ENCODE measurements around the gene CADPS2.

CADPS2 gene

GRCh38 chr7:122752583-122752982 is 133.7 kb downstream of the CADPS2 start:
- no peaks in the 10 kb centered on the region for H3K27me3 ChIP-seq (ENCODE audit: insufficient read depth, low read length, poor library complexity, severe bottlenecking)

GRCh38 chr7:122750389-122750788 is 135.9 kb downstream of the CADPS2 start:
- Histone ChIP-seq H3K9ac (ENCODE audit: low read depth, low read length, poor library complexity, severe bottlenecking) (no peak overlapping the region), H3K27me3 (ENCODE audit: insufficient read depth, low read length, poor library complexity, severe bottlenecking) (no peaks in the 10 kb centered on the region), H3F3A (ENCODE audit: low read depth) (no peaks in the 10 kb centered on the region), H2AFZ (ENCODE audit: low read length) (no peak overlapping the region), H3K9me2 (replicated peaks; ENCODE audit: low read depth, low read length) (no peaks in the 10 kb centered on the region), H3K4me3 (ENCODE audit: low read length, poor library complexity, severe bottlenecking) (no peak overlapping the region), H3K9me3 (ENCODE audit: insufficient read depth, low read depth, low read length) (no peaks in the 10 kb centered on the region), H4K20me1 (ENCODE audit: insufficient read depth, low read length, poor library complexity, severe bottlenecking) (no peaks in the 10 kb centered on the region), H3K4me2 (ENCODE audit: low read depth, low read length, poor library complexity, severe bottlenecking) (no peak overlapping the region), H3K4me1 (ENCODE audit: insufficient read depth, low read length, poor library complexity, severe bottlenecking) (no peaks in the 10 kb centered on the region), H3K36me3 (ENCODE audit: insufficient read depth, low read length) (no peaks in the 10 kb centered on the region), H3K79me2 (ENCODE audit: insufficient read depth, low read length) (no peaks in the 10 kb centered on the region)
- TF ChIP-seq CTCF (conservative IDR thresholded peaks at IDR 0.05; ENCODE audit: low read length): no peak
- no peak for TF ChIP-seq EZH2phosphoT487 (IDR thresholded peaks at IDR 0.05; ENCODE audit: borderline replicate concordance)

More at GRCh38 chr7:122752583-122752982, 133.7 kb downstream of the CADPS2 start:
- no peaks in the 10 kb centered on the region for H3K36me3 ChIP-seq (ENCODE audit: insufficient read depth, low read length)
- H3K79me2 ChIP-seq (ENCODE audit: insufficient read depth, low read length): no peaks in the 10 kb centered on the region
- H4K20me1 ChIP-seq (ENCODE audit: insufficient read depth, low read length, poor library complexity, severe bottlenecking): no peaks in the 10 kb centered on the region
- no peaks in the 10 kb centered on the region for H3K9me2 ChIP-seq (replicated peaks; ENCODE audit: low read depth, low read length)
- no peak overlapping the region for H3K9ac ChIP-seq (ENCODE audit: low read depth, low read length, poor library complexity, severe bottlenecking)
- H2AFZ ChIP-seq (ENCODE audit: low read length): no peak overlapping the region
- H3K4me1 ChIP-seq (ENCODE audit: insufficient read depth, low read length, poor library complexity, severe bottlenecking): no peaks in the 10 kb centered on the region
- TF ChIP-seq CTCF (conservative IDR thresholded peaks at IDR 0.05; ENCODE audit: low read length): no peak
- no peak for TF ChIP-seq EZH2phosphoT487 (IDR thresholded peaks at IDR 0.05; ENCODE audit: borderline replicate concordance)
- no peaks in the 10 kb centered on the region for H3K9me3 ChIP-seq (ENCODE audit: insufficient read depth, low read depth, low read length)
- no peaks in the 10 kb centered on the region for H3F3A ChIP-seq (ENCODE audit: low read depth)
- no peak overlapping the region for H3K4me3 ChIP-seq (ENCODE audit: low read length, poor library complexity, severe bottlenecking)
- no peak overlapping the region for H3K4me2 ChIP-seq (ENCODE audit: low read depth, low read length, poor library complexity, severe bottlenecking)

- TF ChIP-seq CTCF (conservative IDR thresholded peaks at IDR 0.05; ENCODE audit: low read length) (no peak), EZH2phosphoT487 (IDR thresholded peaks at IDR 0.05; ENCODE audit: borderline replicate concordance) (no peak)
- H3F3A ChIP-seq (ENCODE audit: low read depth): no peaks in the 10 kb centered on the region
These were observed 138.1 kb downstream of the CADPS2 start for GRCh38 chr7:122748195-122748594.

More at GRCh38 chr7:122748195-122748594, 138.1 kb downstream of the CADPS2 start:
- Histone ChIP-seq H3K9me3 (ENCODE audit: insufficient read depth, low read depth, low read length) (no peaks in the 10 kb centered on the region), H3K9me2 (replicated peaks; ENCODE audit: low read depth, low read length) (no peaks in the 10 kb centered on the region), H3K4me1 (ENCODE audit: insufficient read depth, low read length, poor library complexity, severe bottlenecking) (no peaks in the 10 kb centered on the region), H3K27me3 (ENCODE audit: insufficient read depth, low read length, poor library complexity, severe bottlenecking) (no peaks in the 10 kb centered on the region), H3K4me2 (ENCODE audit: low read depth, low read length, poor library complexity, severe bottlenecking) (no peak overlapping the region), H3K79me2 (ENCODE audit: insufficient read depth, low read length) (no peaks in the 10 kb centered on the region), H3K36me3 (ENCODE audit: insufficient read depth, low read length) (no peaks in the 10 kb centered on the region), H2AFZ (ENCODE audit: low read length) (no peak overlapping the region), H3K9ac (ENCODE audit: low read depth, low read length, poor library complexity, severe bottlenecking) (no peak overlapping the region), H4K20me1 (ENCODE audit: insufficient read depth, low read length, poor library complexity, severe bottlenecking) (no peaks in the 10 kb centered on the region), H3K4me3 (ENCODE audit: low read length, poor library complexity, severe bottlenecking) (no peak overlapping the region)

All from Loucy (cell line).